Measurements from ENCODE around the gene SELENBP1. TPM values are rescaled to one million over a fixed set of nuclear protein-coding genes. Genes with fewer than 3 reads are reported as not detected.
"Not testable (repeated sequence)": the region's sequence is repeated elsewhere in the genome, so short reads cannot be mapped to it uniquely, and the experiment has no call there.

The SELENBP1 gene
- total RNA-seq, 2 donors from 2014 or later: 35.4 to 39.2 TPM

GRCh38 chr1:151401125-151401788 lies 28.8 kb upstream of the SELENBP1 start:
- no peak overlapping the region for H3K27ac Mint-ChIP-seq
- H3K9ac ChIP-seq (ENCODE audit: extremely low read depth, low read length, poor library complexity, severe bottlenecking): no peak overlapping the region
- no peak overlapping the region for H3K27ac ChIP-seq (ENCODE audit: low read depth, low read length)

GRCh38 chr1:151399324-151400171 lies 27.0 kb upstream of the SELENBP1 start, which contains the start of gene PSMB4:
Gene PSMB4 (plus strand): TSS chr1:151399573. CDS start chr1:151399588, 15 bp downstream.
- Histone ChIP-seq H3K9me3 (ENCODE audit: control insufficient read depth, low read length) (no peaks in the 10 kb centered on the region), H3K27me3 (ENCODE audit: control insufficient read depth, insufficient read depth, low read length, poor library complexity, severe bottlenecking) (no peaks in the 10 kb centered on the region), H3K27ac (ENCODE audit: low read depth, low read length) (peak within 1 kb of the TSS; percentile 91), H3K4me3 (ENCODE audit: low read length) (peak within 1 kb of the TSS; percentile 96), H3K4me1 (ENCODE audit: control insufficient read depth, insufficient read depth, low read length) (peaks cover 6% of the 10 kb centered on the region), H3K9ac (ENCODE audit: extremely low read depth, low read length, poor library complexity, severe bottlenecking) (peak within 1 kb of the TSS; percentile 95), H3K36me3 (ENCODE audit: control insufficient read depth, insufficient read depth, low read length) (peaks cover 38% of the 10 kb centered on the region)
- H3K4me1 Mint-ChIP-seq: peaks cover 11% of the 10 kb centered on the region
- TF ChIP-seq CTCF (conservative IDR thresholded peaks at IDR 0.05): peak; percentile 52
- no peaks in the 10 kb centered on the region for H3K27me3 Mint-ChIP-seq (ENCODE audit: insufficient read depth)
- peaks cover 2% of the 10 kb centered on the region for H3K9me3 Mint-ChIP-seq
- WGBS, 2 experiments (ENCODE audit: insufficient coverage in 1 of 2, insufficient read length in 1 of 2): 0% methylated on average over 32 to 63 of the region's 63 CpGs
- peak within 1 kb of the TSS; percentile 99 for H3K27ac Mint-ChIP-seq
- DNase-seq: peak; percentile 92
- peaks cover 35% of the 10 kb centered on the region for H3K36me3 Mint-ChIP-seq (ENCODE audit: low read depth)
- H3K4me3 Mint-ChIP-seq: peak within 1 kb of the TSS; percentile 98

More at GRCh38 chr1:151401125-151401788, 28.8 kb upstream of the SELENBP1 start:
- H3K4me1 Mint-ChIP-seq: peaks cover 11% of the 10 kb centered on the region
- peaks cover 55% of the 10 kb centered on the region for H3K36me3 ChIP-seq (ENCODE audit: control insufficient read depth, insufficient read depth, low read length)
- peak overlapping the region; percentile 96 for H3K4me3 ChIP-seq (ENCODE audit: low read length)
- no peaks in the 10 kb centered on the region for H3K27me3 Mint-ChIP-seq (ENCODE audit: insufficient read depth)
- no peak for TF ChIP-seq CTCF (conservative IDR thresholded peaks at IDR 0.05)
- H3K4me1 ChIP-seq (ENCODE audit: control insufficient read depth, insufficient read depth, low read length): peaks cover 6% of the 10 kb centered on the region
- 94 to 96% methylated on average over 11 to 13 of the region's 13 CpGs for WGBS, 2 experiments (ENCODE audit: insufficient coverage in 1 of 2, insufficient read length in 1 of 2)
- peak overlapping the region; percentile 98 for H3K4me3 Mint-ChIP-seq
- H3K27me3 ChIP-seq (ENCODE audit: control insufficient read depth, insufficient read depth, low read length, poor library complexity, severe bottlenecking): no peaks in the 10 kb centered on the region
- H3K9me3 ChIP-seq (ENCODE audit: control insufficient read depth, low read length): no peaks in the 10 kb centered on the region
- DNase-seq: no peak
- no peaks in the 10 kb centered on the region for H3K9me3 Mint-ChIP-seq
- peaks cover 52% of the 10 kb centered on the region for H3K36me3 Mint-ChIP-seq (ENCODE audit: low read depth)

- H3K27me3 Mint-ChIP-seq (ENCODE audit: insufficient read depth); H3K4me1 ChIP-seq (ENCODE audit: control insufficient read depth, insufficient read depth, low read length); H3K9me3 Mint-ChIP-seq; H3K27ac Mint-ChIP-seq; H3K4me3 ChIP-seq (ENCODE audit: low read length); H3K9me3 ChIP-seq (ENCODE audit: control insufficient read depth, low read length); H3K27ac ChIP-seq (ENCODE audit: low read depth, low read length); DNase-seq; H3K4me3 Mint-ChIP-seq; H3K9ac ChIP-seq (ENCODE audit: extremely low read depth, low read length, poor library complexity, severe bottlenecking); H3K27me3 ChIP-seq (ENCODE audit: control insufficient read depth, insufficient read depth, low read length, poor library complexity, severe bottlenecking): not testable (repeated sequence)
- peaks cover 11% of the 10 kb centered on the region for H3K36me3 ChIP-seq (ENCODE audit: control insufficient read depth, insufficient read depth, low read length)
- H3K36me3 Mint-ChIP-seq (ENCODE audit: low read depth): peaks cover 15% of the 10 kb centered on the region
- 89 to 100% methylated on average over 1 to 5 of the region's 5 CpGs for WGBS, 2 experiments (ENCODE audit: insufficient coverage in 1 of 2, insufficient read length in 1 of 2)
- peaks cover 11% of the 10 kb centered on the region for H3K4me1 Mint-ChIP-seq
These were observed 23.8 kb upstream of the SELENBP1 start for GRCh38 chr1:151396265-151396664.

Measured in endodermal cell (in vitro differentiated cells).